Kidney tubule cell (primary cell): ENCODE results near the gene ENTPD5.
"Not testable (repeated sequence)": the region's sequence is repeated elsewhere in the genome, so short reads cannot be mapped to it uniquely, and the experiment has no call there.

Experiments used
- DNase-seq: peaks from one replicate; pipeline ENCODE4 v3.0.0-alpha.2; 2018; ENCODE audit warnings: low spot score

Gene ENTPD5

DNA sequence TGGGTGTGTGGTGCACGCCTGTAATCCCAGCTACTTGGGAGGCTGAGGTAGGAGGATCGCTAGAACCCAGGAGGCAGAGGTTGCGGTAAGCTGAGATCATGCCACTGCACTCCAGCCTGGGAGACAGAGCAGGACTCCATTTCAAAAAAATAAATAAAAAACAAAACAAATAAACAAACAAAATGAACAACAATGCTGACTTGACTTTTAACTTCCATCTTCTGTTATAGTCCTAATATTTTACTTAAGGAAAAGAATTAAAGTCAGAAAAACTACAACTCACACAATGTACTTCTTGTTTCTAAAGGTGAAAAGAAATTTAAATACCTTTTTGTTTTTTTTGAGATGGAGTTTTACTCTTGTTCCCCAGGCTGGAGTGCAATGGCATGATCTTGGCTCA is 13.4 kb downstream of the ENTPD5 start:
- not testable (repeated sequence) for DNase-seq

- no peak for DNase-seq
These were observed 20.4 kb downstream of the ENTPD5 start for GRCh38 chr14:73998726-73999125.

DNA sequence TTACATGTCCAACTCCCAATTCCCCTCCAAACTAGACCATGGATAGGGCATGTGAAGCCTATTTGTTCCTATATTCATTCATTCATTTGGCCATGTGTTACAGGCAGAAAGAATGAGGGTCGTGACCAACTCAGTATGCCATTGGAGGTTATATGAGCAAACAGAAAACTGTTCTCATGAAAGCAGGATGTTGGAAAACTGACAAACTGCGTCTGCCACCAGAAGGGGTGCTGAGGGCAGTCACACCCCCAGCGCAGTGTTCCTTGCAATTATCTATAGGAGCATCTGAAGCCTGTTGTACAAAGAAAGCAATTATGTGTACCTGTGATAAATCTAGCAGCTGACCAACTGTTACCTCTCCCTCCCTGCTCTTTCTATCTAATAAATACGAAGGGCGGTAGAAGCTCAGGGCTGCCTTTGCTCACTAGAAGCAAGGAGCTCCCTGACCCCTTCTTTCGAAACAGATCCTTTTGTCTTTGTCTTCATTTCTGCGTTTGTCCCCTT is 21.1 kb downstream of the ENTPD5 start:
- DNase-seq = no peak

DNA sequence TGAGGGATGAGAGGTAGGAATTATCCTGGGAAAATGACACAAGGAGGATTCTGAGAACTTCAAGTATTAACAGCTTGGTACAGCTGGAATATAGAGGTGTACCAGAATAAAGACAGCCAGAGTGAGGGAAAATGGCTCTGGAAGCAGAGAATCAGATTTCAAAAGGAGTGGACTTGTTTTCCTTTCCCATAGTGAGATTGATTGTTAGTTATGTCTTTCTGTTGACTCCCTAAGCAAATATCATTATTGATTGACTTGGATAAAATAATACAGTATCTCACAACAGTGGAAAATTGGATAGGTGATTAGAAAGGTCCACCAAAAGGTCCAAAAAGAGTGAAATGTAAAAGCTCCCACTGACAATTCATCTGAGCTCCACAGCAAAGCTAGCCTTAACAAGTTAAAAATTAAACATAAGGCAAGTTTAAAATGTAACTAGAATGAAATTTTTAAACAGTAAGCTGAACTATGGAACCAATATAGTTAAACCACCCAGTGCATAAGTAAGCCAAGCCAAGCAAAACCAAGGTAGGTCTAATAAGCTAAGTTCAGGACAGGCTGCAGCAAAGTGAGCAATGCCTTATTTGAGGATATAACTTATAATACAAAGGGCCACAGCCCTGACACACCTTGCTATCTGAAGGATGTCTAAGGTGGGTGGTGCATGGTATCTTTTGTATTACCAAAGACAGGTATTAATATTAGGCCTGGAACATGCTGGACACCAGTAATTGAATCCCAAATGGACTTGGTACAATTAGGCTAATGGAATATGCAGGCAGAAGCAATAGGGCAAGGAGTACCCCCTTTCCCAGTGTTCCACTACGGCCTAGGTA is 21.8 kb downstream of the ENTPD5 start:
- peak; percentile 47 for DNase-seq

DNA sequence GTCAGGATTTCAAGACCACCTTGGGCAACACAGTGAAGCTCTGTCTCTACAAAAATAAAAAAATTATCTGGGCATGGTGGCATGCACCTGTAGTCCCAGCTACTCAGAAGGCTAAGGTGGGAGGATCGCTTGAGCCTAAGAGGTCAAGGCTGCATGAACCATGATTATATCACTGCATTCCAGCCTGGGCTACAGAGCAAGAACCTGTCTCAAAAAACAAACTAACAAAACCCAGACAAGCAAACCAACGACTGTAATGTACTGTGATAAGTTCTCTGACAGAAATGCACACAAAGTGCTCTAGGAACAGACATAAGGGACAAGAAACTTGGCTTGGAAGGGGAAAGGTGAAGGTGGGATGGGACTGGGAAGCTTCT is 22.4 kb downstream of the ENTPD5 start:
- no peak for DNase-seq

DNA sequence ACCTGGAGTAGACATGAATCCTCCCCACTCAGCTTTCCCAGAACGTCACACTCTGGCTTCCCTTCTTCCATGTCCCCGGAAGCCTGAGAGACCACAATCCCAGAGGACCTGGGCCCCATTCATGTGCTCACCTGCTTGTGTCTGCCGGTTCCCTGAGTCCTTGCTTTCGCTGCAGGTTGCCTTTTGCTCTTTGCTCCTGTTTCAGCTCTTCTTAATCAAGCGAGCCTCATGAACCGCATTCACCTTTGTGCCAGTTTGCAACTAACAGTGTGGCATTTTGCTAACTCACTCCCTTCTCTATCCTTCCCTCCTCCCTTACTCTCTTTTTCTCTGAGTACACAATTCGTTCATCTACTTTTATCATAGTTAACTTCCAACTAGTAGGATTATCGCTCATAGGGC is 23.1 kb downstream of the ENTPD5 start:
- DNase-seq = no peak

DNA sequence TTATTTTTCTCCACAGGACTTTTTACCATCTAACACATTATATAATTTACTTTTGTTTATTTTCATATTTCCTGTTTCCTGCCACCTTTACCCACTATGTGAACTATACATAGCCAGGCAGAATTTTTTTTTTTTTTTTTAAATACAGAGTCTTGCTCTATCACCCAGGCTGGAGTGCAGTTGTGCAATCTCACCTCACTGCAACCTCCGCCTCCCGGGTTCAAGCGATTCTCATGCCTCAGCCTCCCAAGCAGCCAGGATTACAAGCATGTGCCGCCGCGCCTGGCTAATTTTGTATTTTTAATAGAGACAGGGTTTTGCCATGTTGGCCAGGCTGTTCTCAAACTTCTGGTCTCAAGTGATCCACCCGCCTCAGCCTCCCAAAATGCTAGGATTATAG is 24.2 kb downstream of the ENTPD5 start:
- DNase-seq = not testable (repeated sequence)

DNA sequence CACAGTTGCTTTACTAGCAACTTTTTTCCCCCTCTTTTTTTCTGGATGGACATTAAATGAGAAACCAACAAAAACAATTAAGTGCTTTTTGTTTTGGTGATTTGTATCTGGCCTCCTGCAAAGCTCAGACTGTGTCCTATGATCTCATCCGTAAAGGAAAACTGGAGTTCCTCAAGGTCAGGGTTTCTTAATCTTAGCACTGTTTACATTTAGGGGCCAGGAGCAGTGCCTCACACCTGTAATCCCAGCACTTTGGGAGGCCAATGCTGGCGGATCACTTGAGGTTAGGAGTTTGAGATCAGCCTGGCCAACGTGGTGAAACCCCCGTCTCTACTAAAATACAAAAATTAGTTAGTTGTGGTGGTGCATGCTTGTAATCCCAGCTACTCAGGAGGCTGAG is 28.0 kb downstream of the ENTPD5 start:
- DNase-seq = no peak

- DNase-seq = not testable (repeated sequence)
These were observed 30.4 kb downstream of the ENTPD5 start for GRCh38 chr14:73988656-73989055.

- DNase-seq = no peak
These were observed 31.0 kb downstream of the ENTPD5 start for GRCh38 chr14:73988065-73988464.

GRCh38 chr14:73977896-73978295 is 41.2 kb downstream of the ENTPD5 start:
- DNase-seq = peak; percentile 11

DNA sequence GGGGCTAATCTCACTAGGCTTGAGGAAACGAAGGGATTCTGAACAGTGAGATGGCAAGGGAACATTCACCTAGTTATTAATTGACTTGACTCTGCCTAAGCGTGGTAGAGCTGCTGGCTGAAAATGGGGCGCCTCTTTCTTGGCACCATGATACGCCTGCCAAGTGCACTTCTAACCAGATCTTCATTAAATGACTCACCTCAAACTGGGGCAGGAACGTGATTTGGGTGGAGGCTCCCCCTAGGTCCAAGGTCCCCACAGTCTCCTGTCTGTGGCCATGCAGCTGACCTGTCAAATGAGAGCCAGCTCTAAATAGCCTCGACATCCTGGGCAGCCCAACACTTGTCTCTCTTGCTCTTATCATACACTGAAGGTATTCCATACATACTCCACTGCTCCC is 43.0 kb downstream of the ENTPD5 start:
- peak; percentile 32 for DNase-seq

- no peak for DNase-seq
These were observed 45.6 kb downstream of the ENTPD5 start for GRCh38 chr14:73973497-73973896.

DNA sequence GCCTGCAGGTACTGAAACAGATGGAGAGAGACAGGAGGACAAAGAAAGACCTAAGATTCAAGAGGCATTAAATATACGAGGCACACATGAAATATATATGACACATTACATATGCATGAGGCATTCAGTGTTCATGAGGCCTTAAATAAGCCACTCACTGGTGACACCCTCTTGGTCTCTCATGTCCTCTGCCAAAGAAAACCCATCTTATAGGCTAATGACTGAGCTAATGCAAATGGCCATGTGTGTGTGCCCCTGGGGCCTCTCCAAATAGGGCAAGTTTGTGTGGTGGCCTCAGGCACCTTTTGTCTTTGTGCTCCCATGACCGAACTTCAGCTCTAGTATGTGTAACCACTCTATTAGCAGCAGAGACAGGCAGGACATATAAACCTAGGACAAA is 50.2 kb downstream of the ENTPD5 start:
- DNase-seq = no peak

GRCh38 chr14:73965216-73965615 is 53.9 kb downstream of the ENTPD5 start:
- DNase-seq = no peak

DNA sequence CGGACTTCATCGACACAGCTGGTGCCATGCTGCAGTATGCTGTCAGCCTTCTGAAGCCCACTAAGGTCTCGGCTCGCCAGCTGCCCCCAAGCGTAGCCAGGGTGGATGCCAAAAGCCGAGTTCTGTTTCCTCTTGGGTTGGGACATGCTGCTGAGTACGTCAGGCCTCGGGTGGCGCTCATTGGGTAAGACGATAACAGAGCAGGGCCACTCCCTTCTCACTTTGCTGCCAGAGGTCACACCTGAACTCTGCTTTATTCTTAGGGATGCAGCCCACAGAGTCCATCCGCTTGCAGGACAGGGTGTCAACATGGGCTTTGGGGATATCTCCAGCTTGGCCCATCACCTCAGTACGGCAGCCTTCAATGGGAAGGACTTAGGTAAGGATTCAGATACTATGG is 57.9 kb downstream of the ENTPD5 start:
- no peak for DNase-seq

DNA sequence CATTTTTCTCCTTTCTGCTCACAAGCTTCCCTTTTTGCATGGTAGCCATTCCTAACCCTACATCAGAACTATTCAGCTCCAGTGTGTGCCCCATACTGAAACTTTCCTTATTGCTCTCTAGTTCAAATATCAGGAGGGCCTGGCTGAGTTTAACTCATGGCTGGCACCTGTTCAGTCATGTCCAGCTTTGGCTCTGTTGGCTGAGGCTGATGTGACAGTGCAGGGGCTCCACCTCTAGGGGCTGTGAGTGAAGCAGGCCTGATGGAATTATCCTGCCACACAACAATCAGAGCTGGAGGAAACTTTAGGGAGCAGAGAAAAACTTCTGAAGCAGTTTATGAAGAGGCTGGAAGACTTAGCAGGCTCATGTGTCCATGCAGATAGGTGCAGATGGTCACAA is 60.5 kb downstream of the ENTPD5 start:
- no peak for DNase-seq

GRCh38 chr14:73955674-73956073 is 63.4 kb downstream of the ENTPD5 start:
- DNase-seq = no peak

- DNase-seq = no peak
These were observed 65.4 kb downstream of the ENTPD5 start for GRCh38 chr14:73953731-73954130.

- peak; percentile 98 for DNase-seq
These were observed 69.0 kb downstream of the ENTPD5 start, which contains the start of the genes COQ6 and FAM161B for GRCh38 chr14:73949752-73950734. Gene COQ6 (plus strand): TSS chr14:73950302. CDS start chr14:73950333, 31 bp downstream. Gene FAM161B (minus strand): TSS chr14:73950094. CDS start chr14:73950026, 68 bp downstream.

- no peak for DNase-seq
These were observed 73.9 kb downstream of the ENTPD5 start for GRCh38 chr14:73945159-73945670.

DNA sequence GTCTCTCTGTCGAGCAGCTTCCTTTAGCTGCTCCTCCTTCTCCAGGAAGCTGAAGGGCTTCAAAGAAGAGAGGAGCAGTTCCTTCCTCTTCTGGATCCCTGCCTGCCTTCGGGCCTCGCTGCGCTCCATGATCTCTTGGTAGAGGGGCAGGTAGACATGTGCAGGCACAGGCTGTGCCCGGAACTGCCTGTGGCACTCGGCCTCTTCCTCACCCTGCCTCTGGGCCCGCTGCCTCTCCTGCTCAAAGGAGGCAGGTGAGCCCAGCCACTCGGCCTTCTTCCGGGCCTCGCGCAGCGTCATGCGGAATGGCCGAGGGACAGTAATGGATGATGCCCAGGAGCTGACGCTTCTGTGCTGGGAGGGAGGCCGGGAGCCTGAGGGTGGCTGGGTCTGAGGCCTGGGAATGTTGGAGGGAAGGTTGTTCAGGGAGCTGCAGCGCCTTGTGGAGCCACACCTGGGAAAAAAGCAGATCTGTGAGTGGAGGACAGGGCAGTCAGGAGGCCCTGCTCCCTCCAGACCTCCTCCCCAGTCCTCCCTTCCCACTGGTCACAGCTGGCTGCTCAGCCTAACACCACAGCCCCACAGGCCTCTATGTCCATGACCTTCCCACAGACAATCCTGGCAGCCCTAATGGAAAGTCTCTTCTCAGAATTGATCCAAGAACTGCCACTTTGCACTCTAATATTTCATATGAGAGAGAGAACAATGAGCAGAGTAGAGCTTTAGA is 74.5 kb downstream of the ENTPD5 start:
- no peak for DNase-seq
